Measurements from ENCODE around the gene PRAC2.

Gene PRAC2

GRCh38 chr17:48755356-48755755 is 32.4 kb downstream of the PRAC2 start:
- DNase-seq = no peak

- DNase-seq = no peak
These were observed 33.9 kb downstream of the PRAC2 start for GRCh38 chr17:48756830-48757251.

GRCh38 chr17:48757524-48757961 is 34.6 kb downstream of the PRAC2 start:
- DNase-seq = no peak

- no peak for DNase-seq
These were observed 36.3 kb downstream of the PRAC2 start for GRCh38 chr17:48759288-48759687.

GRCh38 chr17:48760411-48760810 is 37.4 kb downstream of the PRAC2 start:
- DNase-seq = no peak

- no peak for DNase-seq
These were observed 38.1 kb downstream of the PRAC2 start for GRCh38 chr17:48761114-48761513.

- no peak for DNase-seq
These were observed 44.3 kb downstream of the PRAC2 start for GRCh38 chr17:48767263-48767774.

- no peak for DNase-seq
These were observed 46.2 kb downstream of the PRAC2 start for GRCh38 chr17:48769009-48769675.

GRCh38 chr17:48770954-48771353 is 48.0 kb downstream of the PRAC2 start:
- DNase-seq = no peak

- DNase-seq = no peak
These were observed 50.3 kb downstream of the PRAC2 start for GRCh38 chr17:48773245-48773644.

Data from fibroblast of skin of back (primary cell).